Mammary epithelial cell (primary cell): Measurements from ENCODE around the gene MT1E.

Experiments
- CTCF ChIP-seq, 2 donors: IDR thresholded peaks in 1 of 2; conservative IDR thresholded peaks in 1 of 2; 2 replicates each; pipeline ENCODE4 v1.5.1; 2011 to 2012; ENCODE audit warnings: inconsistent platforms in 2 of 2, low read length in 2 of 2, mild to moderate bottlenecking in 2 of 2, control low read depth in 1 of 2, low read depth in 1 of 2; ENCODE audit not compliant: insufficient read depth in 1 of 2; ENCODE audit errors: extremely low read depth in 1 of 2
- EZH2 ChIP-seq: IDR thresholded peaks from 2 replicates; pipeline ENCODE4 v1.6.1; 2012; ENCODE audit warnings: low read length, inconsistent platforms, borderline replicate concordance

- no peak for TF ChIP-seq EZH2
- no peak for TF ChIP-seq CTCF (conservative IDR thresholded peaks at IDR 0.05 in 1 of 2, IDR thresholded peaks at IDR 0.05 in 1 of 2; ENCODE audit: extremely low read depth in 1 of 2, insufficient read depth in 1 of 2, low read depth in 1 of 2, low read length in 2 of 2)
These were observed 17.3 kb upstream of the MT1E start, which contains the start of gene MT2A for GRCh38 chr16:56608043-56608875.
